Glutamatergic neuron (in vitro differentiated cells): ENCODE data around the gene CDK15. TPM values are rescaled to one million over a fixed set of nuclear protein-coding genes. Genes with fewer than 3 reads are reported as not detected.

Experiments used
- DNase-seq: peaks from one replicate; pipeline ENCODE4 v3.0.0; 2022
- H3K27ac Mint-ChIP-seq: one replicate; pipeline ENCODE4 v1.8.0; 2020; ENCODE audit warnings: mild to moderate bottlenecking, mixed read lengths, inconsistent platforms; ENCODE audit not compliant: unreplicated experiment
- H3K27me3 Mint-ChIP-seq: one replicate; pipeline ENCODE4 v1.8.0; 2020; ENCODE audit warnings: mild to moderate bottlenecking, moderate library complexity, mixed read lengths, inconsistent platforms; ENCODE audit not compliant: unreplicated experiment
- H3K36me3 Mint-ChIP-seq: one replicate; pipeline ENCODE4 v1.8.0; 2020; ENCODE audit warnings: mild to moderate bottlenecking, mixed read lengths, inconsistent platforms; ENCODE audit not compliant: unreplicated experiment
- H3K4me1 Mint-ChIP-seq: one replicate; pipeline ENCODE4 v1.8.0; 2020; ENCODE audit warnings: mild to moderate bottlenecking, low read depth, mixed read lengths, inconsistent platforms; ENCODE audit not compliant: unreplicated experiment
- H3K4me3 Mint-ChIP-seq: one replicate; pipeline ENCODE4 v1.8.0; 2020; ENCODE audit warnings: mild to moderate bottlenecking, mixed read lengths, inconsistent platforms; ENCODE audit not compliant: unreplicated experiment
- H3K9me3 Mint-ChIP-seq: one replicate; pipeline ENCODE4 v1.8.0; 2020; ENCODE audit warnings: mild to moderate bottlenecking, moderate library complexity, mixed read lengths, inconsistent platforms; ENCODE audit not compliant: unreplicated experiment
- total RNA-seq: library from RNA; stranded (reverse); fragmentation: NEBNext Ultra II Directional; extraction: Animal tissue kit (Norgen Biotek cat#: 25700); gene quantifications from one replicate; pipeline ENCODE4 v1.2.1, GENCODE V29; 2021; ENCODE audit not compliant: unreplicated experiment
- TF ChIP-seq, protein P1 (sequence below): fragments of 200-600 bp; sonication (generic); IDR thresholded peaks from one replicate; pipeline ENCODE4 v1.5.0; 2021; ENCODE audit not compliant: partially characterized antibody, unreplicated experiment

The CDK15 gene
- total RNA-seq, 1 donor from 2014 or later = 0.61 TPM

- no peaks in the 10 kb centered on the region for H3K36me3 Mint-ChIP-seq
- TF ChIP-seq, protein P1, sequence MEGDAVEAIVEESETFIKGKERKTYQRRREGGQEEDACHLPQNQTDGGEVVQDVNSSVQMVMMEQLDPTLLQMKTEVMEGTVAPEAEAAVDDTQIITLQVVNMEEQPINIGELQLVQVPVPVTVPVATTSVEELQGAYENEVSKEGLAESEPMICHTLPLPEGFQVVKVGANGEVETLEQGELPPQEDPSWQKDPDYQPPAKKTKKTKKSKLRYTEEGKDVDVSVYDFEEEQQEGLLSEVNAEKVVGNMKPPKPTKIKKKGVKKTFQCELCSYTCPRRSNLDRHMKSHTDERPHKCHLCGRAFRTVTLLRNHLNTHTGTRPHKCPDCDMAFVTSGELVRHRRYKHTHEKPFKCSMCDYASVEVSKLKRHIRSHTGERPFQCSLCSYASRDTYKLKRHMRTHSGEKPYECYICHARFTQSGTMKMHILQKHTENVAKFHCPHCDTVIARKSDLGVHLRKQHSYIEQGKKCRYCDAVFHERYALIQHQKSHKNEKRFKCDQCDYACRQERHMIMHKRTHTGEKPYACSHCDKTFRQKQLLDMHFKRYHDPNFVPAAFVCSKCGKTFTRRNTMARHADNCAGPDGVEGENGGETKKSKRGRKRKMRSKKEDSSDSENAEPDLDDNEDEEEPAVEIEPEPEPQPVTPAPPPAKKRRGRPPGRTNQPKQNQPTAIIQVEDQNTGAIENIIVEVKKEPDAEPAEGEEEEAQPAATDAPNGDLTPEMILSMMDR = no peak
- H3K9me3 Mint-ChIP-seq = peaks cover 7% of the 10 kb centered on the region
- peaks cover under 1% of the 10 kb centered on the region for H3K27me3 Mint-ChIP-seq
- DNase-seq = no peak
- no peak overlapping the region for H3K4me3 Mint-ChIP-seq
- H3K4me1 Mint-ChIP-seq = peaks cover 19% of the 10 kb centered on the region
- no peak overlapping the region for H3K27ac Mint-ChIP-seq
Observed at GRCh38 chr2:201862843-201863242, 56.5 kb downstream of the CDK15 start.

DNA sequence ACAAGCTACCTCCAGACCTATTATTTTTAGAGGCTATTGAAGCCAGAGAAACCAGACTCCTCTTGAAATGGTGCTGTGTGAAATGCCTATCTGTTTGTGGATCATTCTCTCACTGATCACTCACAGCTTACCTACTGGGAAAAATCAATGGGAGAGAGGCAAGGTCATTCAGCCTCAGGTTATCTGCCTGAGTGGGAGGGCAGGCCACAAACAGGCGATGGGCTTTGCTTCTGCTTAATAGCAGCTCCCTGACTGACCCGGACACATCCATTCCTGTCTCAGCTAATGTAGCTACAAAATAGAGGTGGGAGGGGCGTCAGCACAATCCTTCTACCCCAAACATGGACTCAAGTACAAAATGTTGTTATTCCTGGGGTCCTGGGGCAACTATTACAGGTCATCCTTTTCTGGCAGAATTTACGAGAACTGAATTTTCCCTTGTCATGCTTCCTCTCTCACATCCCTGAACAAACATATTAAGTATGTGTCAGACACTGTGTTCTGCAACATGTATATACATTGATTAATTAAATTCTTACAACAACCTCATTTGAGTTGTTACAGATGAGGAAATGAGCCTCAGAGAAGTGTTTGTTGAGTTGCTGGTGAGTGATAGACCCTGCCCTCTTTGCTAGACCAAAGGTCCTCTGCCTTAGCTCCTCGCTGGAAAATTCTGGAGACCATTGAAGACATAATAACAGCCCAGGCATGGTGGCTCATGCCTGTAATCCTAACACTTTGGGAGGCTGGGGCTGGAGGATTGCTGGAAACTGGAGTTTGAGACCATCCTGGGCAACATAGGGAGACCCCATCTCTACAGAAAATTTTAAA, 60.5 kb downstream of the CDK15 start:
- Mint-ChIP-seq H3K4me1 (peaks cover 4% of the 10 kb centered on the region), H3K27ac (no peak overlapping the region), H3K9me3 (peaks cover 4% of the 10 kb centered on the region), H3K4me3 (no peak overlapping the region), H3K27me3 (peaks cover 3% of the 10 kb centered on the region), H3K36me3 (no peaks in the 10 kb centered on the region)
- DNase-seq = no peak
- TF ChIP-seq, protein P1 = no peak

- no peaks in the 10 kb centered on the region for H3K9me3 Mint-ChIP-seq
- H3K27me3 Mint-ChIP-seq = peaks cover 3% of the 10 kb centered on the region
- H3K27ac Mint-ChIP-seq = no peak overlapping the region
- no peak overlapping the region for H3K4me3 Mint-ChIP-seq
- peaks cover 2% of the 10 kb centered on the region for H3K4me1 Mint-ChIP-seq
- TF ChIP-seq, protein P1 = no peak
- no peak for DNase-seq
- no peaks in the 10 kb centered on the region for H3K36me3 Mint-ChIP-seq
Observed at GRCh38 chr2:201871471-201871870, 65.1 kb downstream of the CDK15 start.

GRCh38 chr2:201872591-201872990, 66.3 kb downstream of the CDK15 start:
- Mint-ChIP-seq H3K27ac (no peak overlapping the region), H3K36me3 (no peaks in the 10 kb centered on the region), H3K27me3 (peaks cover 3% of the 10 kb centered on the region), H3K9me3 (no peaks in the 10 kb centered on the region), H3K4me1 (no peaks in the 10 kb centered on the region), H3K4me3 (no peak overlapping the region)
- TF ChIP-seq, protein P1 = no peak
- DNase-seq = no peak

- H3K36me3 Mint-ChIP-seq = no peaks in the 10 kb centered on the region
- peaks cover 2% of the 10 kb centered on the region for H3K27me3 Mint-ChIP-seq
- DNase-seq = no peak
- H3K9me3 Mint-ChIP-seq = peaks cover 2% of the 10 kb centered on the region
- no peak overlapping the region for H3K27ac Mint-ChIP-seq
- peaks cover 13% of the 10 kb centered on the region for H3K4me1 Mint-ChIP-seq
- H3K4me3 Mint-ChIP-seq = no peak overlapping the region
- TF ChIP-seq, protein P1 = no peak
Observed at GRCh38 chr2:201879996-201880395, 73.7 kb downstream of the CDK15 start.
